Ammon's horn (tissue), 1 donor: Measurements from ENCODE around the gene CLEC18B.
"Not testable (repeated sequence)": the region's sequence is repeated elsewhere in the genome, so short reads cannot be mapped to it uniquely, and the experiment has no call there.

Experiments
- DNase-seq: peaks from one replicate; pipeline ENCODE4 v3.0.0-alpha.2; 2016; ENCODE audit warnings: low spot score

Gene CLEC18B

DNA sequence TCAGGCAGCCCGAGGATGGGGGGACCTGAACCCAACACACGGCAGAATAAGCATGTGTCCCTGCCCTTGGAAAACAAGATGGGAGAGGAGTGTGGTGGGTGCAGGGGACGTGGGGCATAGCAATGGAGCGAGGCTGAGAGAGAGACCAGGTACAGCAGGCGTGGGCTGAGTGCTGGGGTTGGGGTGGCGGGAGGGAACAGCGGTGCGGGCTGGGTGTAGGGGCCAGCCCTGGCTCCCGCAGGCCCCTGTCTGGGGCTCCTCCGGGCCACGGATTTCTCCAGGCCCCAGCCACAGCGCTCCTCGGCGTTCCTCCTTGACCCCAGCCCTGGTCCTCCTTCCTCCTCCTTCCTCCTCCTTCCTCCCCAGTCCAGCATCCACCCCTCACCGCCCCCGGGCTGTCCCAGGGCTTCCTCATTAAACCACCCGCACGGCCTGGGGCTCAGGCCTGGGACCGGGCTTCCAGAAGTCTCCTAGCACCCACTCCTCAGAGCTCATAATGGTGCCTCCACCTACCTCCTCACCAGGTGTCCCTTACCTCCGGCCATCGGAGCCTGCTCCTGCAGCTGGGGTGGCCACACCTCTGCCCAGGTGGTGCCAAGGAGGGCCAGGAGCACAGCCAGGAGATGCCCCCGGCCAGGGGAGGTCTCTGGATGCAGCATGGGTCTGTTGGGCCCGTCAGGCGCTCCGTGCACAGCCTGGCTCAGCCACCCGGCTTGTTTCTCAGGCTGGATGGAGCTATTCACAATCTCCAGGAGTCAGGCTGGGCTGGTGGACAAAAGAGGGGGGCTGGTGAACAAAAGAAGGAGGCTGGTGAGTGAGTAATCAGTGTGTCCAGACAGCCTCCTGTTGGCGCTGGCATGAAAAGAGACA is at the start of gene CLEC18B:
TSS of gene CLEC18B (minus strand) at position 867 of the 870 bp plus-strand sequence. CDS start at position 659, 208 bp downstream.
- DNase-seq: not testable (repeated sequence)

DNA sequence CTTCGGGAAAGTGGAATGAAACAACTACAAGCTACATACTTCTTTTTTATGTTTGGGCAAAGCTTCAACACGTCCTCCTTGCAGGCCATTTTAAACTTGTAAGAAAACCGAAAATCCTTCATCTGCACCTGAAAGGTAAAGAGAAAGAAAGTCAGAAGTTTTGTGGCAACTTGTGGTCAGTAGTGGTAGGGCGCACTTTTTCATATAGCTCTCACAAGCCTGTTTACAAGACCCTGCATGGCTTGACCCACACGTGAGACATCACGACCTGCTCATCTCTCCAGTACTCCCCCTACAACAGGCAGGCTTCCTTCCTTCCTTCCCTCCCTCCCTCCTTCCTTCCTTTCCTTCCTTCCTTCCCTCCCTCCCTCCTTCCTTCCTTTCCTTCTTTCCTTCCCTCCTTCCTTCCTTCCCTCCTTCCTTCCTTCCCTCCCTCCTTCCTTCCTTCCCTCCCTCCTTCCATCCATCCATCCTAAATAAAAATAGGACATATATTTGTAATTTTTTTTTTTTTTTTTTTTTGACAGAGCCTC is 48.7 kb upstream of the CLEC18B start:
- DNase-seq: no peak

DNA sequence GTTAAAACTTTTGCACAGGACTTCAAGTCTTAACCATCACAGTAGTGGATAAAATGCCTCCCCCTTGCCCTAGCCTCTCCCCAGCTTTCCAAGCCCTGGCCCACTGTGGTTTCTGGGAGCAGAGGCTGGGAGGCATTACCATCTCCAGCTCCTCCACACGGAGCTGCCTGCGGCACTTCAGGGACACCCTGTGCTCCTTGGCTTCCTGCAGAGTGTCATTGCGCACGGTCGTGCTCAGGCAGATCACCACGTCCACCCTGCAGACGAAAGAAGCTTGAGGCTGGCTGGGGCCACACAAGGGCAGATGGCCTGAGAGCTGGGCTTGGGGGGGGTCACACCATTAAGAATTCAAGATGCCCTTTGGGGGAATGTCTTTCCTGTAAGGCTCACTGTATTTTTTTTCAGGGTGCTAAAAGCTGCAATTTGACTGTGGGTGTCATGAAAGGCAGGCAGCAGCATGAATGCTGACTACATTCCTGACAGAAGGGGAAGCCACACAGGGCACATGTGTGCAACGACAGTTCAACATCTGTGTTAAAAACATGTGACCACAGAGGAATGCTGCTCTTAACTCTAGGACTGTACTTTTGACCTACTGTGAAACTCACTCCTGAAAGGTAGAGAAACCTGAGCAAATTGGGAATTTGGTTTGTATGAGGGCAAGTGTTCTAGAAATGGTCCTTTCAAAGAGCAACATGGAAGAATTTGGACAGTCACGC is 47.7 kb upstream of the CLEC18B start:
- DNase-seq: no peak

DNA sequence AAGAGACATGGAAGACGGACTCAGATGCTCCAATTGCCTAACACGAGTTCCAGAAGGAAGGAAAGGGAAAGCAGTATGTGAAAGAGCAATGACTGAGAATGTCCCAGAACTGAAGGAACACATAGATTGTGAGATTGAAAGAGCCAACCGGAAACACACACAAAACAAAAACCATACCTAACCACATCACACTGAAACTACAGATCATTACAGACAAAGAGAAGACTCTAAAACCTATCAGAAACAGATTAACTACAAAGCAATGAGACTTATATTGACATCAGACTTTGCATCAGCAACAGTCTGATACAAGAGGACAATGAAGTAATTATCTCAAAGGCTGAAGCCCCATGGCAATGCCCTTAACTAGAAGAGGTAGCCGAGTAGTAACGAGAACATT is 45.6 kb upstream of the CLEC18B start:
- no peak for DNase-seq

DNA sequence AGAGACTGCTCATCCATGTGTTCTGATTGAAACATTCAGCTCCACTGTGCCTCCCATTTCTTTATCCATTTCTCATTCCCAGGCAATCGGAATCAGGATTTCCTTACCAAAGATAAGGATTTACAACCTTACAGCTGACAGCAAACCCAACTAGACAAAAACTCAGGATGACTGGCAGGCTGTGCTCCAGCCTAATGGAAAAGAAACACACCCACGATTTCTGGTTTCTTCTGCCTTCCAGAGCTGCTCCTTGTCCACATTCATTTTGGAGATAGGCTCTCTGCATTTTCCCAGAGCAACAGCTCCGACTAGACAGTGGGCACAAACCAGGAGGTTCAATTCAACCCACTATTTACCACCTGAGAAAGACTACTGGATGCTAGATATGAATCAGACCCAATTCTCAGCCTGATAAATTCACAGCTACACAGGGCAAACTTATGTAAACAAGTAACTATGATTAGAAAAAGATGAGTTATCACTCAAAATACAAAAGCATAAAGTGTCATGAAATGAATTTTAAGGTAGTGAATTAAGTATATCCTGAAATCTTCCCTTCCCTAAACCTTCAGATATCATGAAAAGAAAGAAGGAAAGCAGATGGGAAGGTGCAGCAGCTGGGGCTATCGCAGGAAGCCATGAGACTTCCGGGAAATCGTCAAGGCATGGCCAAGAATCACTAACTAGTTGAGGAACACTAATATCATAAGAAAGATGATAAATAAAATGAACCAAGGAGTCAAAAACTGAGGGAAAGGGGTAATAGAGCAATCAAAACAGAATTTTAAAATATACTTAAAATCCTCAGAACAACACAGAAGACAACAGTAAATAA is 44.8 kb upstream of the CLEC18B start:
- DNase-seq: no peak

DNA sequence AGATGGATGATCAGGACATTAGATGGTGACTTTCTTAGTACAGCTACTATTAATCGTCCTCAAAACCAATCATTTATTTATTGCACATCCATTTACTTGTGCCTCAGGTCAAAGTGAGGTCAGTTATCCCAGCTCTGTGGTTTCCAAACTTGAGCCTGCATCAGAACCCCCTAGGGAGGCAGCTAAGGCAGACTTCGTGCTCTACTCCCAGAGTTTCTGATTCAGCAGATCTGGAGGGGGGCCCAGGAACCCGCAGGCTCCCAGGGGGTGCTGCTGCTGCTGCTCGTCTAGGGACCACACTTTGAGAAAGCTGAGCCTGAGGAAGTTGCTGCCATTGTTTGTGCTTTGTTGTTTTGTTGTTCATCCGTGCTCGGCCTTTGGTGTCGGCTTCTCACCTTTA is 44.0 kb upstream of the CLEC18B start:
- DNase-seq: no peak

DNA sequence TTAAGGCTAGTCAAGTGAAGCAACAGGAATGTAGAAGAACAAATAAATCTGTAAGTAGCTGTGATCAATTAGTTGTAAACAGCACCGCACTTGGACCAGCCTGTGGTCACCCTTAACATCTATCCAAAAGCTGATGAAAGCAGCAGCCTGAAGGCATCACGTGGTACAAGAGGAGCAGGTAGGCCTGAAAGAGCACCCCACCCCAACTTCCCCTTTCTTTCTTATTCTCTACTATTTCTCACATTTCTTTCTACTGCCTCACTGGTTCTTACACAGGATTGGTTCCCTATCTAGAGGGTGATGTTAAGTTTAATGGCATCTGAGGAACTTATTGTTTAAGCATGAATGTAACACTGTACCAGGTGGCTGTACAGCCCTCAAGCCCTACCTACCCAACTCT is 42.6 kb upstream of the CLEC18B start:
- no peak for DNase-seq

DNA sequence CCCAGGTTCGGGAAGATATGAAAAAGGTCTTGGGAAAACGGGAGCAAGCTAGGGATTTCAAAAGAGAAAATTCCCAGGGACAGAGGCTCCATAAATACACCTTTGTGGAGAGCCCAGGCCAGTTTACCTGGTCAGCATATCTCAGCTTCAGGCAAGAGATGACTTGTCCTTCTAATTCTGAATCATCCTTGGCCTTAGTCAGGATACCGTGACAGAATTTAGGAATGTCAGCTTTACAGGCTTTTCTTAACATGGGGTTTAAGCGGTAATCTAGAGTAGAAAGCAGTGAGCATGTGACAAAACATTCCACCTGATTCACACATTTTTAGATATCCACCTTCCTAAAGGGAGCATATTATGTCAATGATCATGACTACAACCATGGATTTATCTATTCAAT is 41.1 kb upstream of the CLEC18B start:
- no peak for DNase-seq

DNA sequence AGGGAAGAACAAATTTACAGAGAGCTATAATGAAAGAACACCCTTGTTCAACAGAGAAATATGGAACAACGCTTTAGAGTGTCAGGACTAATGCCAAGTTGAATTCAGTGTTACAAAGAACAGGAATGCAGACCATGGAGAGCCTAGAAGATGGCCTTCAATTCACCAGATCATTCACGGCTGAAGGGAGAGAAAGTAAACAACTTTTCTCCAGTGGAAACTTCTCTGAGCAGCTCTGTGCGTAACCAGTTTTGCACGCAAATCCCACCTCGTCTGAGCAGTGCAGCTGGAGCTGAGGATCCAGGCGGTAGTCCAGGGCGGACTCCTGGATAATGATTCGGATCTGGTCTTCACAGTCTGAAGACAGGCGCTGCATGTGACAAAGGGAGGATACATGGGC is 40.5 kb upstream of the CLEC18B start:
- DNase-seq: peak; percentile 30

DNA sequence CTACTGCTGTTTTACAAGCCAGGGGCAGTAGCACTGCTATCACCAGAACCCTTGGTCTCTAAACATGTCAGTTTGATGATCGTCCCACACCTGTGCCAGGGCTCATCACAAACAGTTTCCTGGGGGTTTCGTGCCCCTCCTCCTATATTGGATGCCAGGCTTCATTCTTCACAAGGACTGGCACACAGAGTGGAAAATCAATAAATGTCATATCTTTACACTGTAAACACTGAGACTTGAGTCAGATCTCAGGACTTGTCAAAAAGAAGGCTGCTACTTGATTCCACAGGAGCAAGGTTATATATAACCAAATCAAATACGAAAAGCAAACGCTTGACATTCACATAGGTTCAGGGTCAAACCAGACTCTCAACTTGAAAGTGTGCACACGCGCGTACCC is 39.3 kb upstream of the CLEC18B start:
- no peak for DNase-seq

DNA sequence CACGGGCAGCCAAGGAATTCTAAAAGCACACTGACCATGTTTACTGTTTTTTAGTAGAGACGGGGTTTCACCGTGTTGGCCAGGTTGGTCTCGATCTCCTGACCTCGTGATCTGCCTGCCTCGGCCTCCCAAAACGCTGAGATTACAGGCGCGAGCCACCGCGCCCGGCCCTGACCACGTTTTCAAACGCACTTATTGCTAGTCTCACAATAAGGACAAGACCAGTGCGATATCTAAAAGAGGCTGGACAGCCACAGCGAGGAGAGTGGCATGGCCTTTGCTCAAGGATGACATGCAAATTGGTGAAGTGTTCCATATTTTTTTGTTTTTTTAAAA is 35.0 kb upstream of the CLEC18B start:
- no peak for DNase-seq

DNA sequence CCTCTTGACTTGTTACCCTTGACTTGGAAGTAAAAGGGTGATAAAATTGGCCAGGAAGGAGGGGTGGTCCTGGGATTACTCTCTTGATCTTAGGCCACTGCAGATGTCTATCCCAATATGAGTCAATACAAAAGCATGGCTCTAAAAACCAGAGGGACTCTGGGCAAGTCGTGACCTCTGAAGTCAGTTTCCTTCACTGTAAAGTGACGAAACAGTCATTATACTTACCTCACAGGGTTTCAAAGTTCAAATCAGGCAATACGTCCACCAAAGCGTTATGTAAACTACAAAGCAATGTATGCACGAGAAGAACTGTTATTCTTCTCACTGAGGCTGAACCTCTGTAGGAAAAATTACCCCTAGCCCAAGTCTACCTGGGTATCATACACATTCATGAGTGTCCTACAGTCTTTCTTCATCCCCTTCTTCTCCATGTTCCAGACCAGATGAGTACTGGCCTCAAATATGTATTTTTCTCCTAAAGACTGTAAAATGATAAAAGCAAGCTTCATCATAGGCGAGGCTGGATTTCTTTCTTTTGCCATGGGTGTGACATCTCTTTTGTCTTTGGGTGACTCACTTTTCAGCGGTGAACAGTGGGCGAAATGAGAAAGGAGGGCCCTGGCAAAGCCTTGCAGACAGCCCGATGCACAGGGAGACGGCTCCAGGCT is 34.5 kb upstream of the CLEC18B start:
- no peak for DNase-seq

DNA sequence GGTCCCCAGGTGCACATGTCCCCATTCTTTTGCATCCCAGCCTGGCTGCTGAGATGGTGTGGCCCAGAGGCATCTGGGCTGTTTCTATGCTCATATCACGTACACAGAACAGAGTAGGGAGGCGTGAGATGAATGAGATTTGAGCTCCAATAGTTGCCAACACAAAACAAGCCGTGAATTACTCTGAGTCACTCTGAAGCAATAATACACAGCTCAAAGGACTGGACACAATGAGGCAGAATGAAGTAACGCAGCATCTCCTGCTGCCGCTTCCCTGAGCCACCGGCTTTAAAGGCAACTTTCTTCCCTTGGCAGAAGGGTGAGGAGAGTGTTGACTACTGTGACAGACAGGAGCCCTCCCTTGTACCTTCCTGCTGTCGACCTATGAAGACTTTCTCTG is 33.9 kb upstream of the CLEC18B start:
- peak; percentile 56 for DNase-seq

DNA sequence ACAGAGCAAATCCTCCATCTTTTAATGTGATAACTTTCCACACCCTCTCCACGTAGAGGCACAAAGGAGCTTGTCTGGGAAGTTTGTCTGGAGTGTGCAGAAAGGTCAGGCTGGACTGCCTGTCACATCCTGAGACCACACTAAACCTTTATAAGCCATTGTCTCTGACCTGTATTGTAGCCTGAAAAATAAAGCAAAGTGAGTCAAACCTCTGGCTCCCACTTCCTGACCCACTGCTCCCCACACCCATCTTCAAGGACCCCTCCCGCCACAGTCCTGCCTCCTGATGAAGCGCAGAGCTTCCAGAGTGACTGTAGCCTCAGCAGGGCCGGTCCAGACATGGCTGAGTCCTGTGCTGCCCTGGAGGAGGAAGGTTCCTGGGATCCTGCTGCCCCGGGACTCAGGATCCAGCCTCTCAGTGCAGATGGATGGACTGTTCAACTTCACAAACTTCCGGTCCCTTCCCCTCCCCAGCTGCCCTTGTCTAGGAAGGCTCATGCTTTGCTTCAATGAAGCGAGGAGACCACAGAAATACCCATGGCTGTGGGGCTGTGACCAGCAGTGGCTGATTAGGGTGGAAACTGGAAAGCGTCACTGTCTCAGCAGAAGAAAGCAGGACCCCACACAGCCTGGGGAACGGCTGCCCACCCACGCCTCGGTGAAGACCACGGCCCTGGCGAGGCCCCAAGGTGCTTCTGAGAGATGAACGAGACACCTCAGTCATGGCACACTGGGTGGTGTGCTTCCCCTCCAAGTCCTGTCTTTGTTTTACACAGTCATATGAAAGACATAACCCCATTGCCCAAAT is 30.9 kb upstream of the CLEC18B start:
- DNase-seq: no peak

DNA sequence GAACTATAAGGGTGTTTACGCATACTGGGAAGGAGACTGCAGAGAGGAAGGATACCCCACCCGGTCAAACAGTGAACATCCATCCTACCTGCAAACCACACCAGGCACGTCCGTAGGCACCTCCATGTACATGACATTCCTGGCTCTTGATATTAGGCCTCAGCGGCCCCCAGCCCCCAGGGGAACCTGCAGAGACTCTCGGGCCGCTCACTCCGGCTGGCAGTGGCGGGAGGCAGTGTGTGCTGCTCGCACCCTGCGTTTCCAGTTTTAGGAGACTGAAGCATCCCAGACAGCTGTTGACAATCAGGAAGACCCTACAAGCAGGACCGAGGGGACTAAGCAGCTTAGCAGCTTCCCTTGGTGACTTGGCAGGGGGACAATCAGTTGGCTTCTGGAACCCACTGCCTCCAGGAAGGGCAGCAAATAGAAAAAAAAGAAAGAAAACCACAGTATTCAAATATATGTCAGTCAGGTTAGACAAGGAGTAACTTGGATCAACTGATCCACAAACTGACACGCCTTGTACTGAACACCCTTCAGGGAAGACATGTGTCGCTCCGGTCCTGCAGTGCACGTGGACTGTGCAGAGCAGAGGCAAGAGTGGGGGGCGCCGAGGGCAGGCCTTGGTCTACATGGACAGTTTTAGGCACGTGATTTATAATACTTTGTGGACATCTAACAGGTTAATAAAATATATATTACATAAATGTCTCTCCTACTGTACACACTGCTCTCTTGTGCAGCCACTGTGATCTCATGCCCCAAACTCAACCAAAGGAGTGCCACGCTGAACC is 29.9 kb upstream of the CLEC18B start:
- no peak for DNase-seq

DNA sequence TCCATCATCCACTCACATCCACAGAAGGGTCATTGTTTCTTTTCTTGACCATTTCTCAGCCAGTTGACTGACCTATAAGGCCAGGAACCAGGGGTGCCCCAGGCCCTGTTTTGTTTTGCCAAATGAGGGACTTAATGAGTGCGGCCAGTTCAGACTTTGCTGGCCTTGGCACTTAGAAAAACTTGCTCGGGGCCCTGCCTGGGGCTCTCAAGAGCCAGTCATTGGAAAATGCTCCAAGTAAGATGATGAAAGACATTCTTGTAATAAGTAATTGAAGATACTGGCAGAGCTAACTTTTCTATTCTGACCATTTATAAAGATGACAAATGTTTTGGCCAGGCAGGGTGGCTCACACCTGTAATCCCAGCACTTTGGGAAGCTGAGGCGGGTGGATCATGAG is 29.0 kb upstream of the CLEC18B start:
- no peak for DNase-seq

DNA sequence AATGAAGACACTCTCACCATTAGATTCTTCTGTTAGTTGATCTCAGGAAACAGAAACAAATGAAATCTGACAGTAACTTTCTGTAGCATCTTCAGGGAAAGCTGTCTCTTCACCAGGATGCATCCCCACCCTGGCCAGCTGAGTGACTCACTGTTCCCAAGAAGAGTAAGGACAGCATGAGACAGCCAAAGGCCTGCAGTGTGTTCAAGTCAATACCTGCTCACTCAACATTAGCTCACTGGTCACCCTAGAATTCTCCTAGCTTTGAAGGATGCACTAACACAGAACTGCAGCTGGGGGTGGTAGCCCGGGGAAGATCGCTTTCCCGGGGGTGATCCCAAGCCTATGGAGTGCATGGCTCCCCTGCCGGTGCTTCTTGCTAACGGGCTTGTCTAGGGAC is 28.2 kb upstream of the CLEC18B start:
- DNase-seq: no peak

DNA sequence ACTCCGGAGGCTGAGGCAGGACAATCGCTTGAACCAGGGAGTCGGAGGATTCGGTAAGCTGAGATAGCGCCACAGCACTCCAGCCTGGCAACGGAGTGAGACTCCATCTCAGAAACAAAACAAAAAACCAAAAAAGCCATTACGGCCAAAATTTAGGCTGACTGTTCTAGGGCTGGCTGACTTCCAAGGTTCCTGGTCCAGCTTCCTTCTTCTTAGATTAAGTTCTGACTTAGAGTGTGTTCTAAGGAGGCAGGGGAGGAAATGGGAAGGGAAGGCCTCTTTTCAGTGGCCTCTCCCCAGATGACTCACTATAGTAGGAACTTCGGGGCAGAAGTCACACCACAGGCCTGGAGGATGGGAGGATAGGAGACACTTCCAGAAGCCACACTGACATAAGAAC is 27.7 kb upstream of the CLEC18B start:
- peak; percentile 42 for DNase-seq

DNA sequence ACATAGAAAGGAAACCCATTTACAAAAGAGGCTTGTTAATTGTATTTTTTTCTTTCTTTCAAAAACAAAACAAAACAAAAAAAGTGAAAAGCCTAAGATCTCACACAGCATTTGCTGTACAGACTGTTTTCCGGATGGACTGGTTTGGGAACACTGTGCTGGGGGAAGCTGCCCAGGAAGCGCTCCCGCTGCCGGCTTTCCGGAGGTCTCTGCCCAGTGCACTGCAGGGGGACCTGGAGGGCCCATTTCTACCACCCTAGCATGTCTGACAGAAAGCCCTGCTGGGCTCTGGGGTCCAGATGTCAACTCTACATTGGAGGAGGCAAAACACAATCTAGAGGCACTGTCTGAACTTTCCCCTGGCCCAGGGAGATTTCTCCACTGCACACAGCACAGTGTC is 26.3 kb upstream of the CLEC18B start:
- DNase-seq: no peak

DNA sequence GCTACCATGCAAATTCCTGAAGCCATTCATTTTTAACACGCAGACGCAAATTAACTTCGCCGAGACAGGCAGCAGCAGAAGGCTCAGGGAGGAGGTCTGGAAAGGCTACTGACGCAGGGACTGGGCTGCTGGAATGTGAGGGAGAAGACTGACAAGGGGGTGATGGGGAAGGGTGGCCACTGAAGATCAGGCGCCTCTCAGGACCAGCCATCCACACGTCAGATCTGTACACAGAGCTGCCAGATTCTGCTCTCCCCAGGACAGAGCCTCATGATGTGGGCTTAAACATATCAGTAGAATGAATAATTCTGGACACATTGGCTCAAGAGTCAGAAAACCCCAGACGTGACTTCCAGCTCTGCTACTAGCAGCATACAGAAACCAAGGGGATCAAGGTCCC is 25.6 kb upstream of the CLEC18B start:
- no peak for DNase-seq
